HepG2 (cell line): Measurements from ENCODE around the gene PCSK5. TPM values are rescaled to one million over a fixed set of nuclear protein-coding genes. Genes with fewer than 3 reads are reported as not detected.

Experiments
- ATAC-seq: fragments of 200-7000 bp; cut with Tn5 transposase; 3 replicates; pipeline ENCODE4 v1.9.1; 2020; ENCODE audit warnings: mild to moderate bottlenecking, moderate library complexity
- BruUV-seq: library from RNA; stranded (reverse); fragments of 400-500 nt; replicated peaks from 2 replicates; lab custom pipeline; 2021; lab: Mats Ljungman, UMichigan
- CTCF ChIA-PET: fragments of 300-600 bp; formaldehyde crosslinking; extraction: SDS; loops from one replicate; lab custom pipeline; 2021; ENCODE audit warnings: low total read pairs, inconsistent platforms, low intra/inter-chr PET ratio; lab: Yijun Ruan, JAX
- POLR2A ChIA-PET: fragments of 350-600 bp; sonication (Branson Sonifier 250); formaldehyde crosslinking; loops from one replicate; lab custom pipeline; 2020; ENCODE audit warnings: antibody characterized with exemption, inconsistent platforms; lab: Yijun Ruan, JAX
- DNase-seq: peaks from one replicate; pipeline ENCODE4 v3.0.0-alpha.2; 2015; ENCODE audit warnings: low spot score
- FAIRE-seq: peaks from 3 replicates; lab custom pipeline; 2011; peaks lifted over from hg19 to GRCh38; lab: Jason Lieb, UNC
- H2AFZ ChIP-seq: one replicate; pipeline ENCODE4 v1.6.1; 2011; ENCODE audit warnings: low read length, inconsistent platforms
- H3K27ac ChIP-seq: fragments of 300-600 bp; 3 replicates; pipeline ENCODE4 v1.8.0; 2011; ENCODE audit warnings: mixed run types, mild to moderate bottlenecking, mixed read lengths, low read length, inconsistent platforms; ENCODE audit not compliant: insufficient read depth; ENCODE audit errors: extremely low read length
- H3K27me3 ChIP-seq, 2 experiments: fragments of 200-600 bp in 1 of 2; 2 replicates in 1 of 2; 3 replicates in 1 of 2; pipeline versions ENCODE4 v1.6.0 to v1.8.0; 2011; ENCODE audit warnings: low read length in 2 of 2, mild to moderate bottlenecking in 2 of 2, moderate library complexity in 2 of 2, inconsistent platforms in 1 of 2; ENCODE audit not compliant: insufficient read depth in 2 of 2, control insufficient read depth in 1 of 2
- H3K36me3 ChIP-seq, 2 experiments: fragments of 200-600 bp in 1 of 2; replicated peaks in 1 of 2; 2 replicates in 1 of 2; 3 replicates in 1 of 2; pipeline versions ENCODE4 v1.5.1 to v1.8.0; 2011; ENCODE audit warnings: low read length in 2 of 2, inconsistent platforms in 1 of 2; ENCODE audit not compliant: insufficient read depth in 2 of 2, control insufficient read depth in 1 of 2
- H3K4me1 ChIP-seq: 2 replicates; pipeline ENCODE4 v1.5.1; 2012; ENCODE audit warnings: low read length, inconsistent platforms; ENCODE audit not compliant: insufficient read depth
- H3K4me2 ChIP-seq: 2 replicates; pipeline ENCODE4 v1.6.0; 2011; ENCODE audit warnings: low read depth, low read length, inconsistent platforms
- H3K4me3 ChIP-seq, 3 experiments: fragments of 200-600 bp in 1 of 3; sonication (generic), shearing (Covaris generic) in 1 of 3; replicated peaks in 1 of 3; 2 replicates each; pipeline ENCODE4 v1.5.1; 2011 to 2016; ENCODE audit warnings: low read length in 3 of 3, inconsistent platforms in 2 of 3, low read depth in 2 of 3, mild to moderate bottlenecking in 2 of 3, control low read depth in 1 of 3, mixed read lengths in 1 of 3; ENCODE audit not compliant: insufficient read depth in 1 of 3
- H3K79me2 ChIP-seq: one replicate; pipeline ENCODE4 v1.6.1; 2011; ENCODE audit warnings: low read length, inconsistent platforms; ENCODE audit not compliant: insufficient read depth
- H3K9ac ChIP-seq: 2 replicates; pipeline ENCODE4 v1.6.0; 2011; ENCODE audit warnings: mild to moderate bottlenecking, low read depth, low read length, inconsistent platforms; ENCODE audit not compliant: insufficient read depth
- H3K9me3 ChIP-seq: 2 replicates; pipeline ENCODE4 v1.5.1; 2012; ENCODE audit warnings: mild to moderate bottlenecking, low read length
- H4K20me1 ChIP-seq: 2 replicates; pipeline ENCODE4 v1.6.0; 2011; ENCODE audit warnings: inconsistent platforms, mild to moderate bottlenecking, low read length, moderate library complexity; ENCODE audit not compliant: insufficient read depth
- CCAR2 ChIP-seq: fragments of 200-400 bp; formaldehyde crosslinking; optimal IDR thresholded peaks from 2 replicates; pipeline ENCODE3; 2018; ENCODE audit warnings: low read depth, mild to moderate bottlenecking, low read length, moderate library complexity
- ESRRA ChIP-seq: sonication (generic); formaldehyde crosslinking; IDR thresholded peaks from 2 replicates; pipeline ENCODE4 v1.5.1; 2020; ENCODE audit warnings: mild to moderate bottlenecking, low read depth, missing genetic modification reagents
- FOSL1 ChIP-seq: sonication (generic); formaldehyde crosslinking; IDR thresholded peaks from 2 replicates; pipeline ENCODE4 v1.9.0; 2021; ENCODE audit warnings: missing genetic modification reagents, borderline replicate concordance
- GZF1 ChIP-seq: sonication (generic); formaldehyde crosslinking; IDR thresholded peaks from 2 replicates; pipeline ENCODE4 v1.5.1; 2020; ENCODE audit warnings: mild to moderate bottlenecking, missing genetic modification reagents
- HNF4A ChIP-seq: sonication (generic); formaldehyde crosslinking; IDR thresholded peaks from 2 replicates; pipeline ENCODE4 v1.4.0; 2020; ENCODE audit warnings: missing genetic modification reagents
- SP1 ChIP-seq, 2 experiments: fragments of 450-650 bp in 1 of 2; sonication (generic) in 1 of 2; formaldehyde crosslinking in 1 of 2; IDR thresholded peaks; 2 replicates each; pipeline versions ENCODE4 v1.4.0 to v1.6.1; 2016 to 2020; ENCODE audit warnings: missing genetic modification reagents in 1 of 2
- TARDBP ChIP-seq: sonication (generic); formaldehyde crosslinking; IDR thresholded peaks from 2 replicates; pipeline ENCODE4 v1.8.0; 2022; ENCODE audit warnings: mild to moderate bottlenecking, missing genetic modification reagents
- YEATS4 ChIP-seq: sonication (generic); formaldehyde crosslinking; IDR thresholded peaks from 2 replicates; pipeline ENCODE4 v1.4.0; 2020; ENCODE audit warnings: missing genetic modification reagents, borderline replicate concordance
- WGBS: methylation state at CpG from one replicate; pipeline ENCODE4 v1.1.6; 2017; ENCODE audit warnings: low lambda C conversion rate; 5-methylcytosine and 5-hydroxymethylcytosine counted together
- in situ Hi-C: cut with HindIII; loops from 2 replicates; pipeline ENCODE4 v1.10.0; 2017; ENCODE audit warnings: low pct_unique_long_range_greater_than_20kb; ENCODE audit not compliant: extremely low pct_ligation_motif_present
- intact Hi-C: fragments of 100-400 bp; cut with micrococcal nuclease; formaldehyde crosslinking; loops from one replicate; pipeline ENCODE4 v1.10.0; 2022; ENCODE audit not compliant: unreplicated experiment
- polyA plus RNA-seq, 8 experiments: library from polyadenylated mRNA; depleted of rRNA in 3 of 8; stranded (reverse) in 7 of 8; unstranded in 1 of 8; fragments of >200 nt; fragmentation: Illumina TruSeq in 4 of 8; extraction: Trizol in 4 of 8; gene quantifications; 2 replicates each; pipeline versions ENCODE4 v1.2.1 to v1.2.3, GENCODE V29; 2011 to 2016; ENCODE audit warnings: low read depth in 4 of 8, missing spikeins in 1 of 8, mixed read lengths in 1 of 8; ENCODE audit not compliant: insufficient read depth in 1 of 8
- total RNA-seq, 5 experiments: library from RNA; depleted of rRNA; stranded (reverse); fragments of >200 nt; fragmentation: Illumina TruSeq; extraction: Trizol; gene quantifications; 2 replicates each; pipeline ENCODE4 v1.2.3, GENCODE V29; 2016; ENCODE audit warnings: low read depth in 1 of 5
- TF ChIP-seq, protein P1 (sequence below): sonication (generic); formaldehyde crosslinking; IDR thresholded peaks from 2 replicates; pipeline ENCODE4 v1.8.1; 2023; ENCODE audit warnings: mild to moderate bottlenecking, moderate library complexity, missing genetic modification reagents

Gene PCSK5
- total and polyA plus RNA-seq, 2 of the 13 experiments (the other 11 are each of a cell fraction or from before 2014, with no cell fraction given) = 0.55 to 0.66 TPM

DNA sequence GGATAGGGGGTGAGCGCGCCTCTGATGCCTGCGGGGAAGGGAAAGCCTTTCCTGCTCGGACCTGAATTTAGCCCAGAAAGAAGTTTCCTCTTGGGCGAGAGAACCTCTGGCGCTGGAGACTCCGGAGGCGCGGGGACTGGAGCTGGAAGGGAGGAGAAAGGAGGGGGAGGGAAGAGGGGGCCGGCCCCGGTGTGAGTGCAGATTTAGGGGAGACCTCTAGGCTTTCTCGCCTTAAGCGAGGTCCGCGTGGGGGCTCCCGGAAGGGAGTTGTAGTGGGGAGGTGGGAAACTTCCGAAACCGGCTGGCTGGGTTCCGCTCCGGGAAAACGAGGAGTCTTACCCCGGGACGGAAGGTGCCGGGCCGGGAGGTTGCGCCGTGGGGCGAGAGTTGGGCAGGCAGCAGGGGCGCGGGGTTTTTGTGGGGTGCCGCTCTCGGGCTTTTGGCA is 1.3 kb downstream of the PCSK5 start:
- H3K27me3 ChIP-seq = peaks cover 0 to 38% of the 10 kb centered on the region in 2 experiments; a peak in 4 of 5 replicates
- intact Hi-C loops (loop anchor here (5.0 to 10.0 kb wide), 2 partner anchors 136 to 413 kb away; no protein-coding TSS in a partner anchor), in situ Hi-C loops (no loop called here)
- WGBS = 7% methylated on average over 27 of the region's 32 CpGs
- FAIRE-seq (no peak), DNase-seq (no peak), ATAC-seq (no peak)
- H3K79me2 ChIP-seq = no peaks in the 10 kb centered on the region
- H3K4me3 ChIP-seq = peak overlapping the region; percentile 40 to 77 (median 60); a peak in 5 of 6 replicates
- POLR2A ChIA-PET = no interaction called here
- no peak overlapping the region for H3K9ac ChIP-seq
- H3K9me3 ChIP-seq = no peaks in the 10 kb centered on the region
- BruUV-seq = no TSS peak
- H3K27ac ChIP-seq = no peak overlapping the region
- H4K20me1 ChIP-seq = no peaks in the 10 kb centered on the region
- H2AFZ ChIP-seq = no peak overlapping the region
- peaks cover 19% of the 10 kb centered on the region for H3K4me1 ChIP-seq
- TF ChIP-seq FOSL1 (CRISPR knock-in tag) (no peak), ESRRA (no peak), GZF1 (CRISPR knock-in tag) (no peak), HNF4A (CRISPR knock-in tag) (no peak), YEATS4 (CRISPR knock-in tag) (no peak), SP1 (IDR thresholded peaks at IDR 0.05) (no peak), SP1 (CRISPR knock-in tag; IDR thresholded peaks at IDR 0.05) (no peak), CCAR2 (no peak), TARDBP (no peak)
- TF ChIP-seq, protein P1, sequence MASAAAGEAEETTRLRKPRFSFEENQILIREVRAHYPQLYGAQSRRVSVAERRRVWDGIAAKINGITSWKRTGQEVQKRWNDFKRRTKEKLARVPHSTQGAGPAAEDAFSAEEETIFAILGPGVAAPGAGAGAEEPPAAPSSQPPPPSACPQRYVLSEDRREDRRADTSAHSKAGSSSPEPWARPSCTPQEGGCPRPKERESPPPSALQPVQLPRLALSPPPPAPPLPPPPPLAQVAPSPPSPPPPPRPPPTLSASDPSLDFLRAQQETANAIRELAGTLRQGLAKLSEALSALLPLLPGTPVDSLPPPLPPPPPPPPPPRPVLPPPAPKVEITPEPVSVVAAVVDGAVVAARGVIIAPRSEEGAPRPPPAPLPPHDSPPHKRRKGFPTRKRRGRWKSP (CRISPR knock-in tag) = no peak
- H3K4me2 ChIP-seq = peak overlapping the region; percentile 81
- CTCF ChIA-PET = no interaction called here
- no peaks in the 10 kb centered on the region for H3K36me3 ChIP-seq
